ENCODE results near the gene OTOGL.

Gene OTOGL

DNA sequence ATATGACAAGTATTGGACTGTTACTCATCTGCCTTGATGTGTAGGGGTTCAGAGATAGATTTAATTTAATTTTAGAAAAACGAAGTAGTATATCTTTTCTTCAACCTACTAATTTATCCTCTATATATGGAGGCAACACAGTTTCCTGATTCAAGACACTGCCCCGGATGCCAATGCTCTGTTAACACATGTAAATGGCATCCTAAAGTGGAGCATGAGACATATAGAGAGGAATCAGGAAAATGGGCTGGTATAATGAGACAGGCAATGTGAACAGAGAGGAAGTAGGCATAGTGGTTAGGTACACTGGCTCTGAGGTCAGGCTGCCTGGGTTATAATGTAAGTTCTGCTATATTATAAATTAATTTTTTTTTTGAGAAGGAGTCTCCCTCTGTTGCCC is 85.6 kb downstream of the OTOGL start:
- Histone ChIP-seq H3K4me3 (ENCODE audit: low read depth, low read length) (no peak overlapping the region), H3K36me3 (no peaks in the 10 kb centered on the region), H3K9me3 (no peaks in the 10 kb centered on the region), H3K4me1 (peaks cover 3% of the 10 kb centered on the region), H3K27me3 (no peaks in the 10 kb centered on the region)
- TF ChIP-seq, protein P1, sequence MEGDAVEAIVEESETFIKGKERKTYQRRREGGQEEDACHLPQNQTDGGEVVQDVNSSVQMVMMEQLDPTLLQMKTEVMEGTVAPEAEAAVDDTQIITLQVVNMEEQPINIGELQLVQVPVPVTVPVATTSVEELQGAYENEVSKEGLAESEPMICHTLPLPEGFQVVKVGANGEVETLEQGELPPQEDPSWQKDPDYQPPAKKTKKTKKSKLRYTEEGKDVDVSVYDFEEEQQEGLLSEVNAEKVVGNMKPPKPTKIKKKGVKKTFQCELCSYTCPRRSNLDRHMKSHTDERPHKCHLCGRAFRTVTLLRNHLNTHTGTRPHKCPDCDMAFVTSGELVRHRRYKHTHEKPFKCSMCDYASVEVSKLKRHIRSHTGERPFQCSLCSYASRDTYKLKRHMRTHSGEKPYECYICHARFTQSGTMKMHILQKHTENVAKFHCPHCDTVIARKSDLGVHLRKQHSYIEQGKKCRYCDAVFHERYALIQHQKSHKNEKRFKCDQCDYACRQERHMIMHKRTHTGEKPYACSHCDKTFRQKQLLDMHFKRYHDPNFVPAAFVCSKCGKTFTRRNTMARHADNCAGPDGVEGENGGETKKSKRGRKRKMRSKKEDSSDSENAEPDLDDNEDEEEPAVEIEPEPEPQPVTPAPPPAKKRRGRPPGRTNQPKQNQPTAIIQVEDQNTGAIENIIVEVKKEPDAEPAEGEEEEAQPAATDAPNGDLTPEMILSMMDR (IDR thresholded peaks at IDR 0.05; ENCODE audit: low read depth, low read length) = no peak
- no peak for DNase-seq

DNA sequence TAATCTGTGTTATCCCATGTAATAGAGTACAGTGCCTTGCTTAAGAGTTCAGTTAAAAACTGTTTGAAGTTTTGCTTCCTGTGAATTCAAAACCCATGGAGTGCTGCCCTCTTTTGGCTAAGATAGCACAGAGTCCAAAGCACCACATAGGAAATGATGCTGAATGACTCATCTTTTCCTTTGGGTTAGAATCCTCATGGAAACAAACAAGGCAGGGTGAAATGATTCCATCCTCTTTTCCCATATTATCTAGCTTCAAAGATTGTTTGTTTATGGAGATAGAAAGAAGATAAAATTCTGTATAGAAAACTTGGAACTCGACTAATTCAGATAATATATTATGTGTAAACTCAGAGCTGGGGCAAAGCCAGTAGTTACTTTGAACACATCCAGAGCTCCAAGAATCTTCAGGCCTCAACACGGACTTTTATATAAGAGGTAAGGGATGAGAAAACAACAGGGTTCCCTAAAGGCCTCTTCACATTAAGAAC is 87.4 kb downstream of the OTOGL start:
- TF ChIP-seq, protein P1 (IDR thresholded peaks at IDR 0.05; ENCODE audit: low read depth, low read length) = peak; percentile 87
- DNase-seq = peak; percentile 44
- H3K4me3 ChIP-seq (ENCODE audit: low read depth, low read length) = no peak overlapping the region
- H3K36me3 ChIP-seq = no peaks in the 10 kb centered on the region
- H3K27me3 ChIP-seq = no peaks in the 10 kb centered on the region
- H3K4me1 ChIP-seq = peaks cover 3% of the 10 kb centered on the region
- H3K9me3 ChIP-seq = no peaks in the 10 kb centered on the region

DNA sequence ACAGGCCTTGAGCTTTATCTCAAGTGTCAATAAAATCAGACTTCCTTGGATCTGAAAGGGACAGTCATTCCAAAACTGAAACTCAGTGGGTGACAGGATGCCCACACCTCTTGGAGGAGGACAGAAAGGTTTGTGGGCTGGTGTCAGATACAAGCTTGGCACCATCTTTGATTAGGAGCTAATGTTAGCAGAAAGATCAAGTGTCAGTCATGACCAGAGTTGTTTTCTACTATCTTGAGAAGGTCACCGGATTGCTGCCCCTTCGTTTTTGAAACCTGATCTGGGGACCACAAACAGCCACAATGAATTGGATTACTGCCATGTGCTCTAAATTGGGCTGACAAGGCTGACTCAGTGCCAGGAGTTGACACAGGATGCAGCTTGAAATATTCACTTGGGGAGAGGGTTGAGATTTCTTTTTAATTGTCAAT is 88.3 kb downstream of the OTOGL start:
- Histone ChIP-seq H3K27me3 (no peaks in the 10 kb centered on the region), H3K4me3 (ENCODE audit: low read depth, low read length) (no peak overlapping the region), H3K4me1 (peaks cover 3% of the 10 kb centered on the region), H3K36me3 (no peaks in the 10 kb centered on the region), H3K9me3 (no peaks in the 10 kb centered on the region)
- DNase-seq = no peak
- TF ChIP-seq, protein P1 (IDR thresholded peaks at IDR 0.05; ENCODE audit: low read depth, low read length) = no peak

DNA sequence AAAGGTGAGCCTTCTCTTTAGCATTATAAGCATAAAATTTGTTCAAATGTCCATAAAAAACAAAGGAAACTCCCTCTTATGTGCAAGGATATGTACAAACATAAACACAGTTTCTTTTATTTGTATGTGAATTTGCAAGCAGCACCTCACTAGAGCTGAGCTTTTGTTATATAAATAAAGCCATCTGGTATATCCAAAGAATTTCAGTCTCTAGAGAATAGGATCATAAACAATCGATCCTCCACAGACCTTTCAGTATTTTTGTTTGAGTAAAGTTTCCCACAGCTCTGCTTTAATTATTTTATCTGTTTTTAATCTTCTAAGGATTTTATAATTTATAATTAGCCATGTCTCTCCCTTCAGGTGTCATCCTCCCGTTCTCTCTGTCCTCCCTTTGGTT is 89.2 kb downstream of the OTOGL start:
- H3K27me3 ChIP-seq = no peaks in the 10 kb centered on the region
- H3K9me3 ChIP-seq = no peaks in the 10 kb centered on the region
- H3K4me3 ChIP-seq (ENCODE audit: low read depth, low read length) = no peak overlapping the region
- no peak for DNase-seq
- H3K36me3 ChIP-seq = no peaks in the 10 kb centered on the region
- peaks cover 3% of the 10 kb centered on the region for H3K4me1 ChIP-seq
- TF ChIP-seq, protein P1 (IDR thresholded peaks at IDR 0.05; ENCODE audit: low read depth, low read length) = no peak

DNA sequence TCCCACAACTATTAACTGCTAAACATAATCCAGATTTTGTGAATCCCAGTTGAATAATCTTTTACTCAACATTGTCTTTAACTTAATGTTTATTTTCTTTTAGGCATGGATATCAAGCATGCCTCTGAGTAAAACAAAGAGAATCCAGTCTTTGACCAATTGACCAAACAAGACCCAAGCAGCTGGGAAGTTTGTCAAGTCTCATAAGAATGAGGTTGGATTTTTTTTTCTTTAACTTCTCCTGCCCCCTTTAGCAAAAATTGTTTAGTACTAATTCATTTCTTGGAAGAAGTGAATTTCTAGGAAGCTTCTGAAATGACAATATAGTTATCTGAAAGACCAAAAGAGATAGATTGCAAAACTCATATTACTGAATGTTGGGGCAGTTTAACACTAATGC is 89.9 kb downstream of the OTOGL start:
- Histone ChIP-seq H3K9me3 (no peaks in the 10 kb centered on the region), H3K36me3 (no peaks in the 10 kb centered on the region), H3K4me3 (ENCODE audit: low read depth, low read length) (no peak overlapping the region), H3K4me1 (peaks cover 3% of the 10 kb centered on the region), H3K27me3 (no peaks in the 10 kb centered on the region)
- DNase-seq = no peak
- TF ChIP-seq, protein P1 (IDR thresholded peaks at IDR 0.05; ENCODE audit: low read depth, low read length) = no peak

DNA sequence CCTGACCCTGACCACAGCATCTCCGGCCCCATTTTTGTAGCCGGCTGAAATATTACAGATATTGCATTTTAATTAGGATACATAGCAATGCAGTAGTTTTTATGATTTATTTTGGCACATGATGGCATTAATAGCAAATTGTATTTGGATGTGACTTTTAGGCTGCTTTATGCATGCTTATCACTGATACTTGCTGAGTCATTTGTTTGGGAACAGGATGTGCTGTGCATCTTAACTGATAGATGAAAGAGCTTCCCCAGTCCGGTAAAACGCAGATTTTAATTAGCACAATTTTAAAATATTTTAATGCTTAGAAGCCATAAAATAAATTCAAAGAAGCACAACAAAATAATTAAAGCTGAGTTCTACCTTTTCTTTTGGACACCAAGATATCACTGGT is 90.7 kb downstream of the OTOGL start:
- TF ChIP-seq, protein P1 (IDR thresholded peaks at IDR 0.05; ENCODE audit: low read depth, low read length) = no peak
- Histone ChIP-seq H3K36me3 (no peaks in the 10 kb centered on the region), H3K4me1 (peaks cover 3% of the 10 kb centered on the region), H3K4me3 (ENCODE audit: low read depth, low read length) (no peak overlapping the region), H3K9me3 (no peaks in the 10 kb centered on the region), H3K27me3 (no peaks in the 10 kb centered on the region)
- DNase-seq = no peak
